Nephron (organoid): ENCODE data around the gene ZNF232.
A peak's percentile ranks its signal among the peaks of the same experiment; 100 is the strongest.
"Not testable (repeated sequence)": the region's sequence is repeated elsewhere in the genome, so short reads cannot be mapped to it uniquely, and the experiment has no call there.

Source experiments
- H3K27ac Mint-ChIP-seq, 3 experiments: 2 replicates each; pipeline ENCODE4 v1.8.0; 2020; ENCODE audit warnings: mixed read lengths in 3 of 3, mild to moderate bottlenecking in 2 of 3, moderate library complexity in 1 of 3
- H3K27me3 Mint-ChIP-seq: 2 replicates; pipeline ENCODE4 v1.8.0; 2021; ENCODE audit warnings: low read depth, mild to moderate bottlenecking, moderate library complexity, mixed read lengths
- H3K36me3 Mint-ChIP-seq: 2 replicates; pipeline ENCODE4 v1.8.0; 2020; ENCODE audit warnings: low read depth, mixed read lengths
- H3K4me1 Mint-ChIP-seq: 2 replicates; pipeline ENCODE4 v1.8.0; 2020; ENCODE audit warnings: mixed read lengths
- H3K4me3 Mint-ChIP-seq, 3 experiments: 2 replicates each; pipeline ENCODE4 v1.8.0; 2020; ENCODE audit warnings: mild to moderate bottlenecking in 3 of 3, mixed read lengths in 3 of 3, moderate library complexity in 2 of 3
- H3K9me3 Mint-ChIP-seq: 2 replicates; pipeline ENCODE4 v1.8.0; 2020; ENCODE audit warnings: mixed read lengths
- CTCF ChIP-seq, 3 experiments: fragments of 200-600 bp; sonication (generic); IDR thresholded peaks; one replicate each; pipeline ENCODE4 v1.5.0; 2021; ENCODE audit warnings: antibody characterized with exemption in 3 of 3; ENCODE audit not compliant: unreplicated experiment in 3 of 3

ZNF232 gene

GRCh38 chr17:5128905-5129535, 17.3 kb upstream of the ZNF232 start:
- Mint-ChIP-seq H3K9me3 (no peaks in the 10 kb centered on the region), H3K27ac (no peak overlapping the region), H3K27me3 (peaks cover 7% of the 10 kb centered on the region), H3K4me3 (no peak overlapping the region), H3K36me3 (no peaks in the 10 kb centered on the region), H3K4me1 (peaks cover 16% of the 10 kb centered on the region)
- no peak for TF ChIP-seq CTCF (IDR thresholded peaks at IDR 0.05; ENCODE audit: unreplicated experiment in 3 of 3)

- H3K4me3 Mint-ChIP-seq: not testable (repeated sequence)
Measured at GRCh38 chr17:5128387-5128786, 16.7 kb upstream of the ZNF232 start.

GRCh38 chr17:5127910-5128309, 16.2 kb upstream of the ZNF232 start:
- peaks cover 7% of the 10 kb centered on the region for H3K27me3 Mint-ChIP-seq
- H3K36me3 Mint-ChIP-seq: no peaks in the 10 kb centered on the region
- no peak for TF ChIP-seq CTCF (IDR thresholded peaks at IDR 0.05; ENCODE audit: unreplicated experiment in 3 of 3)
- H3K4me1 Mint-ChIP-seq: peaks cover 21% of the 10 kb centered on the region
- H3K9me3 Mint-ChIP-seq: no peaks in the 10 kb centered on the region
- no peak overlapping the region for H3K27ac Mint-ChIP-seq
- H3K4me3 Mint-ChIP-seq: no peak overlapping the region

More at GRCh38 chr17:5128387-5128786, 16.7 kb upstream of the ZNF232 start:
- H3K36me3 Mint-ChIP-seq, H3K27me3 Mint-ChIP-seq, H3K9me3 Mint-ChIP-seq, H3K27ac Mint-ChIP-seq: not testable (repeated sequence)
- H3K4me1 Mint-ChIP-seq: peaks cover 21% of the 10 kb centered on the region

GRCh38 chr17:5126719-5127488, 15.2 kb upstream of the ZNF232 start:
- H3K9me3 Mint-ChIP-seq: no peaks in the 10 kb centered on the region
- H3K27me3 Mint-ChIP-seq: peaks cover 11% of the 10 kb centered on the region
- H3K36me3 Mint-ChIP-seq: no peaks in the 10 kb centered on the region
- H3K4me3 Mint-ChIP-seq: peak overlapping the region in 1 of 3 experiments; percentile 17
- H3K4me1 Mint-ChIP-seq: peaks cover 23% of the 10 kb centered on the region
- H3K27ac Mint-ChIP-seq: no peak overlapping the region
- no peak for TF ChIP-seq CTCF (IDR thresholded peaks at IDR 0.05; ENCODE audit: unreplicated experiment in 3 of 3)

GRCh38 chr17:5124896-5125295, 13.2 kb upstream of the ZNF232 start:
- Mint-ChIP-seq H3K27ac (peak overlapping the region in 2 of 3 experiments; percentile 26 to 78), H3K27me3 (peaks cover 18% of the 10 kb centered on the region), H3K4me1 (peaks cover 41% of the 10 kb centered on the region), H3K4me3 (peak overlapping the region; percentile 54 to 78 (median 70))
- H3K36me3 Mint-ChIP-seq, H3K9me3 Mint-ChIP-seq: not testable (repeated sequence)

- H3K27ac Mint-ChIP-seq: peak overlapping the region; percentile 26 to 78 (median 28)
- H3K9me3 Mint-ChIP-seq, H3K36me3 Mint-ChIP-seq: not testable (repeated sequence)
- H3K27me3 Mint-ChIP-seq: peaks cover 18% of the 10 kb centered on the region
- H3K4me3 Mint-ChIP-seq: peak overlapping the region; percentile 54 to 82 (median 78)
- peaks cover 42% of the 10 kb centered on the region for H3K4me1 Mint-ChIP-seq
Measured at GRCh38 chr17:5124125-5124760, 12.6 kb upstream of the ZNF232 start.

- Mint-ChIP-seq H3K4me3 (peak overlapping the region; percentile 45 to 82 (median 78)), H3K36me3 (no peaks in the 10 kb centered on the region), H3K9me3 (no peaks in the 10 kb centered on the region), H3K27me3 (peaks cover 19% of the 10 kb centered on the region), H3K4me1 (peaks cover 42% of the 10 kb centered on the region), H3K27ac (peak overlapping the region in 1 of 3 experiments; percentile 68)
- TF ChIP-seq CTCF (IDR thresholded peaks at IDR 0.05; ENCODE audit: unreplicated experiment in 3 of 3): no peak
Measured at GRCh38 chr17:5123343-5124124, 11.9 kb upstream of the ZNF232 start.
